ENCODE results near the gene SLC22A9.
"Not testable (repeated sequence)": the region's sequence is repeated elsewhere in the genome, so short reads cannot be mapped to it uniquely, and the experiment has no call there.

Gene SLC22A9

DNA sequence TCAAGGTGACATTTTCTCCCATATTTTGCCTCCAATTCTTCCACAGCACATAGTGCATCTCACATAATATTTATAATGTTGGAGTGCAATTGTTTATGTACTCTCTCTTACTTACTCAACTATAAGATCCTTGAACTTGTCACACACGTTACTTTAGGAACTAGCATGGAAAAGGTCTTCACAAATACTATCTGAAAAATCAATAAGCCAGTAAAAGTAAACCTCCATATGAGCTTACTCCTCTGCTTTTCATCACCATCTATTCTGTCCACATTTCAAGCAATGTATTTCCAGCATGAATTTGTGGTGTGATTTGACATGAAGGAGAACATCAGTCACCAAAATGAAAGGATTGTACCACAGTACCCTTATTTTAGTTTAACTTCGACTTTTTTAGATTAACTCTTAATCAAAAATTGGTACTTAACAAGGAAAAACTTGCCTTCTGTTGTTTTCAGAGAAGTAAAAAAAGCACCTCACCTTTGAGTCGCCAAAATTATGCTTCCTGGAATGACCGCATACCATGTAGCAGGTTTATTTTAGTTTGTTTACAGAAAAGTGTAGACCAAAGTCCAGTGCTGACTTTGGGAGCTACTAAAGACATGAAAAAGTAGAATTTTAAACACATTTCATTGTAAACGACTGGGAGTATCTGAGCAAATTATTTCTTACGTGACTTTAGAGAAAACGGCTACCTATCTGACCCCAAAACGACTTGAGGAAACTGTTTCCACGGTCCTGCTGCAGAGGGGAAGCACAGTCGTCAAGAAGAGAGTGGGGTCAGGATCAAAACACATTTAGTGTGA, at the start of gene SLC22A9:
Gene SLC22A9 (plus strand): TSS at position 621 of the 806 bp plus-strand sequence. CDS start 272 bp downstream, outside the sequence.
- no peak for DNase-seq

DNA sequence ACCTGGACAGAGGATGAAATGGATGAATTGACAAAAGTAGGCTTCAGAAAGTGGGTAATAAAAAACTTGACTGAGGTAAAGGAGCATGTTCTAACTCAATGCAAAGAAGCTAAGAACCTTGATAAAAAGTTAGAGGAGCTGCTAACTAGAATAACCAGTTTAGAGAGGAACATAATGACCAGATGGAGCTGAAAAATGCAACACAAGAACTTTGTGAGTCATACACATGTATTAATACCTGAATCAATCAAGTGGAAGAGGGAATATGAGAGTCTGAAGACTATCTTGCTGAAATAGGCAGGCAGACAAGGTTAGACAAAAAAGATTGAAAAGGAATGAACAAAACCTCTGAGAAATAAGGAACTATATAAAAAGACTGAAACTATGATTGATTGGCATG, 47.9 kb upstream of the SLC22A9 start:
- no peak for DNase-seq

DNA sequence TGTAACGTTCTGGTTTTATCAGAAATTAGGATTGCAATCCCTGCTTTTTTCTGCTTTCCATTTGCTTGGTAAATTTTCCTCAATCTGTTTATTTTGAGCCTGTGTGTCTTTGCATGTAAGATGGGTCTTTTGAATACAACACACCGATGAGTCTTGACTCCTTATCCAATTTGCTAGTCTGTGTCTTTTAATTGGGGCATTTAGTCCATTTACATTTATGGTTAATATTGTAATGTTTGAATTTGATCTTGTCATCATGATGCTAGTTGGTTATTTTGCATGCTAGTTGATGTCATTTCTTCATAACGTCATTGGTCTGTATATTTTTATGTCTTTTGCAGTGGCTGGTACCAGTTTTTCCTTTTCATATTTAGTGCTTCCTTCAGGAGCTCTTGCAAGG, 34.5 kb upstream of the SLC22A9 start:
- DNase-seq = not testable (repeated sequence)

DNA sequence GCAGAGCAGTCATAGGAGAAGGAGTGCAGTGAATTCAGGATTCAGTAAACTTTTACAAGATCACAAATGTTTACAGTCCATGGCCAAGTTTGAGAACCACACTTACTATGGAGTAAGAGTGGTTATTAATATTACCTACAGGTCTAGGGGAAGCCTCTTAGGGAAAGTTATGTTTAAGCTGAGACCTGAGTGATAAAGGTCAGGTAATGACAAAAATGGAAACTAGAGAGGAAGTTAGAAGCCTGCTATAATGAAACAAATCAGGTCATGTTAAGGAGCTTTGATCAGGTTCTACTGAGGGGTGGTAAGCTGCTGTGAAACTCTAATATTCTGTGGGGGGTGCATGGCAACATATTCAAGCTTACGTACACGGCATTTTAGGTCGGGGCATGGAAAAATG, 32.5 kb upstream of the SLC22A9 start:
- DNase-seq = no peak

DNA sequence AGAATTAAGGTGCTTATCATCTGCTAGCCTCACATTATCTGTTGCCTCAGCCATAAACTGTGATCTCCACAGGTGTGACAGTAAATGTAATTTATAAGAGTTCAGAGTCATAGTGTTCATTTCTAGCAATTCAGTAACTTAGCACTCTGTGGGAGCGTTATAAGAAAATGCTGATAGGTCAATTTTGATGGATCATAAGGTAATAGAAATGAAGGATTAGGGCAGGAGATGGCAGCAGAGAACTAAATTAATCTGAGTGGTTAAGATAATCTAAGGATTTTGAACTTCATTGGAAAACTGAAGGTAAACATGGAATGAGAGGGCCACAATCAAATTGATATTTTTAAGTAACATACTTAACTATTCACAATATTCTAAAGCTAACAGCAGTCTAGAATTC, 26.5 kb upstream of the SLC22A9 start:
- DNase-seq = no peak

GRCh38 chr11:63352144-63352543, 17.4 kb upstream of the SLC22A9 start:
- no peak for DNase-seq

DNA sequence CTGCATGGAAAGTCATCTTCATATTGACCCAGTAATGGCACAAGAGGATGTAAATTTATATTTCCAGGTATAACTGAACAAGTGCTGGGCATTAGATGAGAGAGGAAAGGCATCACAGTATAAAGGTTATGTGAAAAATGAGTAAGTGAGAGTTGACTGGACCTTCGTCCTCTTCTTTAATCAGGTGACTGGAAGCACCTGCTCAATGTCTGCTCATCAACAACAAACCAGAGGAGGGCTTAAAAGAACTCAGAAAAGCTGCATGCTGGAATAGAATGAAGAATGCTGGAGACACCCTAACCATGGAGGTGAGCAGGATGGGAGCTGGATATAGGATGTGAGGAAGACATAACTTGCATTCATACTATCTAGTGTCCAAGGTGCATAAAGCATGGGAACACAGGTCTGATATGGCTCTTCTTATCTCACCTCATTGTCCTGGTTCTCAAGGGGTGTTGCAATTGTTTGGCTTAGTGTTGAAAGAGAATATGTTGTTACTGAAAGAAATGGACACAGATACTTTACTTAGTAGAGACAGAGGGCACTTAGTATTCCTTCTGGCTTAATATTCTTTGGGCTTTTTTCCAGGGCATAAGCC, 7.3 kb upstream of the SLC22A9 start:
- no peak for DNase-seq

DNA sequence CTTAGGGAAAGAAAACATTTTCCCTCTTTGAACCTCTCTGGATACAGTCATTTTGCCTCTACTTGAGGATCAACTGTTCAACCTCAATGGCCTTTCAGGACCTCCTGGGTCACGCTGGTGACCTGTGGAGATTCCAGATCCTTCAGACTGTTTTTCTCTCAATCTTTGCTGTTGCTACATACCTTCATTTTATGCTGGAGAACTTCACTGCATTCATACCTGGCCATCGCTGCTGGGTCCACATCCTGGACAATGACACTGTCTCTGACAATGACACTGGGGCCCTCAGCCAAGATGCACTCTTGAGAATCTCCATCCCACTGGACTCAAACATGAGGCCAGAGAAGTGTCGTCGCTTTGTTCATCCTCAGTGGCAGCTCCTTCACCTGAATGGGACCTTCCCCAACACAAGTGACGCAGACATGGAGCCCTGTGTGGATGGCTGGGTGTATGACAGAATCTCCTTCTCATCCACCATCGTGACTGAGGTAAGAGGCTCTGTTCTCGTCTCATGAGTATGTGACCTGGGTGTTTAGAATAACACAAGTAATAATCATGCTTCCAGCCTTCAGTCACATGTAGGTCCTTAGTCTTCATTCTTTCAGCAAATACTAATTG, 495 bp downstream of the SLC22A9 start:
- DNase-seq = no peak

DNA sequence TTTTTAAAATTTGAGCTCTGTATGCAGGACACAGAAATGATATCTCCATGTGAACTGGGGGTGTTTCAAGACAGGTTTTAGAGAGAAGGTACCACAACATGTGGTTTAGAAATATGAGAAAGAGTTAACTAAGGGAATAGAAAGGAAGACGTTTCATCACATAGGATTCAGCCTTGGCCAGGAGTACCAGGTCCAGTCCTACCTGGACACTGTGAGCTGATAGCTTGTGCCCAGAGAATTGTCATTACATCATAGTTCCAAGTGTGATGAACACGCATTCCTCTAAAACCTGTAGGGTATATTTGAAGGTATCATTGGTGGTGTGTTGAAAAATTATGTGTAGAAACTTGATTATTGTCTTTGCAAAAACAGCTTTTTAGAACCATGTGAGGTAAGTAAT, 1.8 kb downstream of the SLC22A9 start:
- DNase-seq = no peak

GRCh38 chr11:63375434-63375833, 5.8 kb downstream of the SLC22A9 start:
- DNase-seq = no peak

GRCh38 chr11:63380130-63380529, 10.5 kb downstream of the SLC22A9 start:
- DNase-seq = no peak

GRCh38 chr11:63395697-63396096, 26.1 kb downstream of the SLC22A9 start:
- DNase-seq = no peak

GRCh38 chr11:63404161-63404935, 34.8 kb downstream of the SLC22A9 start:
- no peak for DNase-seq

DNA sequence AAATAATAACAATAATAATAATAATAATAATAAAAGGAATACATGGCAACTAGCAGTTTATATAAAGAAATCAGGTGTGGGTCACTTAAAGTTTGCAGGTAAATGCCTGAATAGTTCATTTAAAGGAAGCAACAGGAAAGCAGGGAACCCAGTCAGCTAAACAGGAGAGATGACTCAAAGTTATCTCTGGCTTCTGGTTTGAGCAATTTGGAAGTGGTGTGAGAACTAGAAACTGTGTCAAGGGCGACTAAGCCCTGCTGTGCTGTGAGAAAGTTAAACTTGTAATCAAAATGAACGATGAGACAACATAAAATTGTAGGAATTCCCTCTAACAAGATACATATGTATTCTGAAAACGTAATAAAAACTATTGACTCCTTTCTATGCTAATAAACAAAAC, 35.5 kb downstream of the SLC22A9 start:
- no peak for DNase-seq

DNA sequence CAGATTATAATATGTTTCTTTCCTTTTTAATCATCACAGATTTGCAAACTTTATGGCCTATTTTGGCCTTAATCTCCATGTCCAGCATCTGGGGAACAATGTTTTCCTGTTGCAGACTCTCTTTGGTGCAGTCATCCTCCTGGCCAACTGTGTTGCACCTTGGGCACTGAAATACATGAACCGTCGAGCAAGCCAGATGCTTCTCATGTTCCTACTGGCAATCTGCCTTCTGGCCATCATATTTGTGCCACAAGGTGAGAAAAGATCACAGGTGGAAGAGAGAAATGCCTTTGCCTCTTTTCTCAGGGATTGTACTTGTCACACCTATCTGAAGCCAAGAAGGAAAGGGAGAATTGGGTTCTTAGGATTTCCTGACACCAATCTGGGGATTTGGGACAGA, 36.9 kb downstream of the SLC22A9 start:
- DNase-seq = no peak

DNA sequence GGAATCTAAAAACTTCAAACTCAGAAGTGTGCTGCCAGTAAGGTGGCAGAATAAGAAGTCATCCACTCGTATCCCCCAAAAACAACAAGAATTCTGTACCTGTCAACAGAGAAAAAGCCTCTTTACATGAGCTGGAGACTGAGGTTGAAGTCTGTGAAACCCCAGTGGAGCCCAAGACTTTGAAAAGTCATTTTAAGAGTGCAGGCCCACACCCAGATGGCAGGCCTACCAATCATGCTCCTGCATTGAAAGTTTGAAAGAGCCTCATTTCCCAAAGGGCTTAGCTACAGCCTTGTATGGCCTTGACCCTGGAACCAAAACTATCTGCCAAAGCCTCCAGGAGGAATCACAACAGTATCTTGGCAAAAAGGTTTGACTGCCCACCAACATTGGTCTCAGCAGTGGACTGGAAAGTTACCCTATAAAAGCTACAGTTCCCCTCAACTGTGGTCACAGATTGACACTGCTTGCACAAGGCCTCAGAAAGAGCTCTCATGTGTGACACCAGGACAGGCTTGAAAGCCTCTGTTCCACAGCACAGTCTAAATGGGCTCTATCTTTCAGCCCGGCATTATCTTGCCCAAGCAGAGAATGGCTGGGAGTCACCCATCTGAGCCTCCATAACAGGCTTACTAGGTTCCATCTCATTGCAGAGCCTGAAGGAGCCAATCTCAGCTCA, 47.7 kb downstream of the SLC22A9 start:
- no peak for DNase-seq

DNA sequence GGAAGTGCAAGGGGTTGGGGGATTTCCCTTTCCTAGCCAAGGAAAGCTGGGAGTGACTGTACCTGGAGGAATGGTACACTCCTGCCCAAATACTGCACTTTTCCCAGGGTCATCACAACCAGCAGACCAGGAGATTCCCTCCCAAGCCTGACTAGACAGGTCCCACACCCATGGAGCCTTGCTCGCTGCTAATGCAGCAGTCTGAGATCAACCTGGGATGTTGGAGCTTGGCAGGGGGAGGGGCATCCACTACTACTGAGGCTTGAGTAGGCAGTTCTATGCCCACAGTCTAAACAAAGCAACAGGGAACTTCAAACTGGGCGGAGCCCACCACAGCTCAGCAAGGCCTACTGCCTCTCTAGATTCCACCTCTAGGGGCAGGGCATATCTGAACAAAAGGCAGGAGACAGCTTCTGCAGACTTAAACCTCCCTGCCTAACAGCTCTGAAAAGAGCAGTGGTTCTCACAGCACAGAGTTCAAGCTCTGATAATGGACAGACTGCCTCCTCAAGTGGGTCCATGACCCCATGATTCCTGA, 58.5 kb downstream of the SLC22A9 start:
- DNase-seq = no peak

GRCh38 chr11:63430731-63431130, 61.1 kb downstream of the SLC22A9 start:
- DNase-seq = not testable (repeated sequence)

- DNase-seq = not testable (repeated sequence)
Measured at GRCh38 chr11:63435351-63435750, 65.8 kb downstream of the SLC22A9 start.

DNA sequence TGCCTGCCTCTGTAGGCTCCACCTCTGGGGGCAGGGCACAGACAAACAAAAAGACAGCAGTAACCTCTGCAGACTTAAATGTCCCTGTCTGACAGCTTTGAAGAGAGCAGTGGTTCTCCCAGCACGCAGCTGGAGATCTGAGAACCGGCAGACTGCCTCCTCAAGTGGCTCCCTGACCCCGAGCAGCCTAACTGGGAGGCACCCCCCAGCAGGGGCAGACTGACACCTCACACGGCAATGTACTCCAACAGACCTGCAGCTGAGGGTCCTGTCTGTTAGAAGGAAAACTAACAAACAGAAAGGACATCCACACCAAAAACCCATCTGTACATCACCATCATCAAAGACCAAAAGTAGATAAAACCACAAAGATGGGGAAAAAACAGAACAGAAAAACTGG, 66.2 kb downstream of the SLC22A9 start:
- not testable (repeated sequence) for DNase-seq

DNA sequence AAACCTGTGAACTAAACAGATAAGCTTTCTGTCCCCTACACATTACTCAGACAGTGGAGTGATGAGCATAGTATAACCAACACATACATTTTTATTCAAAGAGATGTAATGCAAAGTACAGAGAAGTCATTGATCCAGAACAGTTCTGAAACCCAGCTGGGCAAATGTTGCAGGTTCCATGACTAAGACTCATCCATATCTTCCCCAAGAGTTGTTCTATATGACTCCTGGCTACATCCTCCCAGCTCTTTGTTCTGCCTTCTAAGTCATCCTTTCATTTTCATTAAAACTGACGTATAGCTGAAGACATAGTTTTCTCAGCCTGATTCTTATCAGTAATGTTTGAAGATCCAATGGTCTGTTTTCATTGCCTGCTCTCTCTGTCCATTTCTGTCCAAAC, 74.1 kb downstream of the SLC22A9 start:
- no peak for DNase-seq

GRCh38 chr11:63444160-63444559, 74.6 kb downstream of the SLC22A9 start:
- DNase-seq = no peak
